MV-4-11 (cell line): ENCODE data around the gene PLK5.

ENCODE experiments used
- DNase-seq: peaks from one replicate; lab custom pipeline; 2025; lab: John Stamatoyannopoulos, UW

The PLK5 gene

DNA sequence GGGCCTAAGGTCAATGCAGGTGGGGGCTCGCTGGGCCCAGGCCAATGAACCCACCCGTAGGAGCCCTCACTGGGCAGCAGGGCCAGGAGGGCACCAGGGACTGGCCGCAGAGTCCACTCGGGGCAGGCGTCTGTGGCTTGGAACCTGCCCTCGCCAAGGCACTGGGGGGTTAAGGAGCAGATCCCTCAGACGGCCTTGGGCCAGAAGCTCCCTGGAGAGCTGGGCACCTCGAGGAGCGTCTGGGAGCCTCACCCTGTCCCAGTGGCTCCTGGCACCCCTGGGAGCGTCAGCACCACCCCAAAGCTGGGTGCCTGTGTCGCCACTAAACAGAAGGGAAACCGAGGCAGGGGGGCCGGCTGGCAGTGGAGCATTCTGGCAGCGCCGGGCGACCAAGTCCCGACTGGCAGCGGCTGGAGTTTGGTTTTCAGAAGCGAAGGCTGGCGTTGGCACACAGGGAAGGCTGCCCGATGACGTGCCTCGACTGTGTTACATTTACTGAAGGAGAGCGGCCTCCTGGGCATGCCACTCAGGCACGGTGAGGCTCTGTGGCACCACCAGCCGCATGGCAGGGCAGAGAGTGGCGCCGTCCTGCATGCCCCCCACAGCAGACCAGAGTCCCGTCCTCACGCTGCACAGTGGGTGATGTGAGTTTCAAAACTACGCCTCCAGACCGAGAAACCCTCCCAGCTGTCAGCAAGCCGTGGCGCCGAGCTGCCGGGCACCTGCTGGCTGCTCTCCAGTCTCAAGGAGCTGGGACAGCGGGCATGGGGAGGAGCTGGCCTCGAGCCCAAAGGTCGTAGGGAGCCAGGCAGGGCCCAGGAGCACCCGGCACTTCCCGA is 53.4 kb downstream of the PLK5 start:
- no peak for DNase-seq

DNA sequence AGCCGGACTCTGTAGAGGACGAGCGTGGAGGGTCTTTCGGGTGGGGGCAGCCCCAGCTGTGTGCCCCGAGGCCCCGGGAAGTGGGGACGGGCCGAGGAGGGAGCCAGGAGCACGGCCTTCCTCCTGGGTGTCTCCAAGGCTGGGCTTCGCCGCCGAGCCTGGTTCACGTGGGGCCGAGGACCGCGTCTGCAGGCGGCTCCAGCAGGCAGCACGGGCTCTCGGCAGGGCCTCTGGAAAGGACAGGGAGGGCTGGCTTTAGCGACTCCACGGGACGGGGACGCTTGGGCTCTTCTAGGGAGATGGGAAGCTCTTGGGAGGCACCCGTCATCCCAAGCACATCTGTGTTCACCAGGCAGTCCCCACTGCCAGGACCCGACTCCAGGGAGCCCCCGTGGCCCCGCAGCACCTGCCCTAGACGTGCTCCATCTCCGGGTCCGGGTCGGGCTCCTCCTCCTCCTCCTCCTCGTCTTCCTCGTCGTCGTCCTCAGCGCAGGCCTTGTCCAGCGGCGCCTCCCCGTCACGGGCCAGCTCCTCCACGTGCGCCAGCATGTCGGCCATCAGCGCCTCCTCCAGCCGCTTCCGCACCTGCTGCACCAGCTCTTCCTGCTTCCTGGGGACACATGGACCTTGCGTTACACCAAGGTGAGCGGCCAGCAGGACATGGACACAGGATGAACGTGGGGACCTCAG is 54.2 kb downstream of the PLK5 start:
- DNase-seq: no peak

DNA sequence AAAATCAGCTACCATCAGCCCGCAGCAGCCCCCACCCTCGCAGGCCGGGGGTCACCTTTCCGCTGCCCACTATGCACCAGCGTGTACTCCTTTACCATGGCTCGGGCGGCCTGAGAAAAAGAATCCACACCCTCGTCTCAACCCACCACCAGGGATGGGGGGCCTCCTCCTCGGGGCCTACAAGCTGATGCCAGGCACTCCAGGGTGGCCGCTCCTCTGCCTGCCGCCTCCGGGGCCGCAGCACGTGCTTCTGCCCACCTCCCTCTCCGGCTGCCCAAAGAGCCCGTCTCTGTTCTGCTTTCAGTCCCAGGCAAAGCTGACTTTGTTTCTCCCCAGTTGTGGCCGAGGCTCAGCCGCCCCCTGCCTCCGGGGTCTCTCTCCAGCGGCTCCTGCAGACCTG is 55.3 kb downstream of the PLK5 start:
- DNase-seq: no peak

DNA sequence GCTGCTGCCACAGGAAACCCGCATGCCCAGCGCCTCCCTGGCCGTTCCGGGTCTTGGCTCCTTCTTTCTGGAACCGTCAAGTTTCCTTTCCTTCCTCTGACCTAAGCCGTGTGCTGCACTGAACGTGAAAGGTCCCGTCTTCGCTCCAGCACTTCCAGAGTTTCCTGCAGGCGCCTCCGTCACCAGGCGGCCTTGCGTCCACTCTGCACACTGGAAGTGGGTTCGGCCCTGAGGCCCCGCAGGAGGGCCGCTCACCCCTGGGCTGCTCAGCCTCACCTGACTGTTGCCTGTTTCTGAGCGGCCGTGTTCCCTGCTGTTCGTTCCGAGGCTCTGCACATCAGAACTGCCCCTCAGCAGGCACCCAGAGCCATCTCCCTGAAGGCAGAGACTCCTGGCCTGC is 56.5 kb downstream of the PLK5 start:
- no peak for DNase-seq

DNA sequence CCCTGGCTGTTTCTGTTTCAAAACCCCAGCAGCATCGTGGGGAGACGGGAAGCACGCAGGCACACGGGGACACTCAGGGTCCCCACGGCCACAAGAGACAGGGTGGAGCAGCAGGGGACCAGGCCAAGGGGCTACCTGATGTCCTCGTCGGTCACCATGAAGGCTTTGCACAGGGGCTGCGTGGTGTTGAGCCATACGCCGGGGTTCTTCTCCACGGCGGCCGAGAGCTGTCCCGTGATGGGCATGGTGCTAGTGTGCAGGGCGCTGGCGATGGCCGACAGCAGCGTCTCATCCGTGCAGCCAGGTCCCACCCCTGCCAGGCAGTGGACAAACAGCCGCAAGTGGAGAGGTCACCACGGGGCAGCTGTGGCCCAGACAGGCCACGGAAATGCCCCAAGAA is 57.1 kb downstream of the PLK5 start:
- no peak for DNase-seq

DNA sequence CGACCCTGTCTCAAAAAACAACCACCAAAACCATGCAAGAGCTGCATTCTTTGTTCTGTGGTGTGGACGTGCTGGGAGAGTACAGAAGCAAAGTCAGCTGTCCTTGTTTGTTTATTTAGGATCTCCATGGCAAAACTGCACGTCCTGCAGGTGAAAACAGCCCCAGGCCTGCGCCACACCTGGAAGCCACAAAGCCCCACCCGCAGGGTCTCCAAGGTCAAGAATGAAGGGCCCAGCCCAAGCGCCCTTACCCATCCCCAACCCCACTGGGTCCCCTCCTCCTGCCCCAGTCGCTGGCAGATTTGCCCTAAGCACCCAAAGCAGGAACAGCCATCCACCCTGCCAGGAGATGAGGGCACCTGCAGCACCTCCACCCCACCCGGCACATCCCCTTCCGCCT is 58.3 kb downstream of the PLK5 start:
- DNase-seq: no peak

DNA sequence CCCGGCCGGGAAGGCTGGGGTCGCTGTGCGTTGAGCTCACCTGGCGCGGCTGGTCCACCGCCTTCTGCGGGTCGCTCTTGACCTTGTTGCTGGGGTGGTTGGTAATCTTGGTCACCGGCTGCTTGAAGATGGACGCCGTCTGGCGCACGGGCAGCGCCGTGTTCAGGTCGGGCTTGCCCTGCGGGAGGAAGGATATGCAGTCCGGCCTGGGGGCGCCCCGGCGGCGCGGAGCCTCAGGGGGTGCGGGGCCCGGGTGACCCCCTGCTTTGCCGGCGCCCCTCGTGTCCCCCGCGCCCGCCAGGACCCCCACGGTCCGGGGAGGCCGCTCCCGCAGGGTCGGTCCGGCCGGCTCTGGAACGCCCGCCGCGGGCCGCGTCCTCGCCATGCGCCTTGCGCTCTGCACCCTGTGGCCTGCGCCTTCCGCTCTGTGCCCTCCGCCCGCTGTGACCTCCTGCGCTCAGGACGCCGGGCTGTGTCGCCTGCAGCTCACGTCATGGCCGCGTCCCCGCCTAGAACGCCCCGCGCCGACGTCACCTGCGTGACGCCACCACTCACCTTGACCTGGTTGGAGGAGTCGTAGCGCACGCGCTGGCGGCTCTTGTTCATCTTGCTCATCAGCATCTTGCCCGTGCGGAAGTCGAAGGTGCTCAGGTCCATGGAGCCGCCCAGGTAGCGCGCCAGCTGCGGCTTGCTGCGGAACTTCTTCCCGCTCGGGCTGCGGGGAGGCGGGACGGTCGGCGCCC is 60.8 kb downstream of the PLK5 start:
- DNase-seq: no peak

DNA sequence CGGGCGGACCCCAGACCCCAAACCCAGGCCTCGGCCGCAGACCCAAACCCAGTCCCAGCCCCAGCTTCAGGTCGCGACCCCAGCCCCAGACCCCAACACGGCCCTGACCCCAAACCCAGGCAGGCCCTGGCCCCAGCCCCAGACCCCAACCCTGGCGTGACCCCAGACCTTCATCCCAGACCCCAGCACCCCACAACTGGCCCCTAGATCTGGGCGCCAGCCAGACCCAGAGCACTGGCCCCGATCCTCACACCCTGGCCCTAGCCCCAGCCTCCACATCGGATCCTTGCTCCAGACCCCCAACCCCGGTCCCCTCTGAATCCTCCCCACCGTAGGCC is 61.3 kb downstream of the PLK5 start:
- no peak for DNase-seq
